ENCODE results near the gene PLCB4.

GRCh38 chr20:9179193-9179802 is 110.4 kb downstream of the PLCB4 start:
- TF ChIP-seq CTCF (IDR thresholded peaks at IDR 0.05) (no peak), POLR2A (IDR thresholded peaks at IDR 0.05) (no peak)

All from lower leg skin (tissue), 3 donors.